Measurements from ENCODE around the gene RHAG.
A peak's percentile ranks its signal among the peaks of the same experiment; 100 is the strongest.
"Not testable (repeated sequence)": the region's sequence is repeated elsewhere in the genome, so short reads cannot be mapped to it uniquely, and the experiment has no call there.

RHAG gene

GRCh38 chr6:49607391-49607982 lies 29.2 kb downstream of the RHAG start:
- H3K4me3 ChIP-seq (replicated peaks in 1 of 2; ENCODE audit: low read depth in 2 of 2, low read length in 2 of 2): no peak overlapping the region
- DNase-seq (ENCODE audit: low read depth in 2 of 2): no peak
- no peak for TF ChIP-seq CTCF (IDR thresholded peaks at IDR 0.05; ENCODE audit: low read depth, low read length)

- TF ChIP-seq CTCF (IDR thresholded peaks at IDR 0.05; ENCODE audit: low read depth, low read length): peak; percentile 77
- DNase-seq (ENCODE audit: low read depth in 2 of 2): peak; percentile 90 to 92
- no peak overlapping the region for H3K4me3 ChIP-seq (replicated peaks in 1 of 2; ENCODE audit: low read depth in 2 of 2, low read length in 2 of 2)
Observed at GRCh38 chr6:49606721-49607390, 29.8 kb downstream of the RHAG start.

- not testable (repeated sequence) for DNase-seq (ENCODE audit: low read depth in 2 of 2); H3K4me3 ChIP-seq (replicated peaks in 1 of 2; ENCODE audit: low read depth in 2 of 2, low read length in 2 of 2)
Observed at GRCh38 chr6:49604080-49604479, 32.6 kb downstream of the RHAG start.

- not testable (repeated sequence) for DNase-seq (ENCODE audit: low read depth in 2 of 2)
Observed at GRCh38 chr6:49587262-49587661, 49.4 kb downstream of the RHAG start.

GRCh38 chr6:49582529-49582928 lies 54.1 kb downstream of the RHAG start:
- H3K4me3 ChIP-seq (replicated peaks in 1 of 2; ENCODE audit: low read depth in 2 of 2, low read length in 2 of 2): no peak overlapping the region
- TF ChIP-seq CTCF (IDR thresholded peaks at IDR 0.05; ENCODE audit: low read depth, low read length): no peak
- peak in 1 of 2 donors; percentile 25 for DNase-seq (ENCODE audit: low read depth in 2 of 2)

More at GRCh38 chr6:49587262-49587661, 49.4 kb downstream of the RHAG start:
- not testable (repeated sequence) for H3K4me3 ChIP-seq (replicated peaks in 1 of 2; ENCODE audit: low read depth in 2 of 2, low read length in 2 of 2)

GRCh38 chr6:49579649-49580048 lies 57.0 kb downstream of the RHAG start:
- TF ChIP-seq CTCF (IDR thresholded peaks at IDR 0.05; ENCODE audit: low read depth, low read length): no peak
- no peak for DNase-seq (ENCODE audit: low read depth in 2 of 2)
- no peak overlapping the region for H3K4me3 ChIP-seq (replicated peaks in 1 of 2; ENCODE audit: low read depth in 2 of 2, low read length in 2 of 2)

GRCh38 chr6:49576618-49577017 lies 60.0 kb downstream of the RHAG start:
- peak in 1 of 2 donors; percentile 22 for DNase-seq (ENCODE audit: low read depth in 2 of 2)
- no peak for TF ChIP-seq CTCF (IDR thresholded peaks at IDR 0.05; ENCODE audit: low read depth, low read length)
- no peak overlapping the region for H3K4me3 ChIP-seq (replicated peaks in 1 of 2; ENCODE audit: low read depth in 2 of 2, low read length in 2 of 2)

All from cardiac fibroblast (primary cell).